HG02852 (cell line): ENCODE data around the gene UMAD1.
"Not testable (repeated sequence)": the region's sequence is repeated elsewhere in the genome, so short reads cannot be mapped to it uniquely, and the experiment has no call there.

ENCODE experiments used
- ATAC-seq: cut with Tn5 transposase; IDR thresholded peaks from one replicate; pipeline ENCODE4 v1.9.1; 2021; ENCODE audit warnings: mild to moderate bottlenecking, moderate library complexity; ENCODE audit not compliant: unreplicated experiment

The UMAD1 gene

GRCh38 chr7:7793921-7794320 lies 153.4 kb downstream of the UMAD1 start:
- no peak for ATAC-seq

GRCh38 chr7:7795203-7795602 lies 154.7 kb downstream of the UMAD1 start:
- no peak for ATAC-seq

- ATAC-seq, result no peak
Observed at GRCh38 chr7:7795630-7796121, 155.1 kb downstream of the UMAD1 start.

GRCh38 chr7:7798510-7798909 lies 158.0 kb downstream of the UMAD1 start:
- ATAC-seq, result no peak

- ATAC-seq, result no peak
Observed at GRCh38 chr7:7799138-7799537, 158.6 kb downstream of the UMAD1 start.

- no peak for ATAC-seq
Observed at GRCh38 chr7:7802531-7802930, 162.0 kb downstream of the UMAD1 start.

- no peak for ATAC-seq
Observed at GRCh38 chr7:7803715-7804178, 163.2 kb downstream of the UMAD1 start.

- not testable (repeated sequence) for ATAC-seq
Observed at GRCh38 chr7:7804822-7805221, 164.3 kb downstream of the UMAD1 start.

GRCh38 chr7:7805511-7806153 lies 165.1 kb downstream of the UMAD1 start:
- ATAC-seq, result no peak

- ATAC-seq, result no peak
Observed at GRCh38 chr7:7808156-7808555, 167.6 kb downstream of the UMAD1 start.

GRCh38 chr7:7808626-7809025 lies 168.1 kb downstream of the UMAD1 start:
- no peak for ATAC-seq

- no peak for ATAC-seq
Observed at GRCh38 chr7:7810380-7810779, 169.8 kb downstream of the UMAD1 start.

GRCh38 chr7:7810826-7811225 lies 170.3 kb downstream of the UMAD1 start:
- no peak for ATAC-seq

GRCh38 chr7:7812112-7812511 lies 171.6 kb downstream of the UMAD1 start:
- ATAC-seq, result no peak

GRCh38 chr7:7815395-7815794 lies 174.8 kb downstream of the UMAD1 start:
- no peak for ATAC-seq

GRCh38 chr7:7816084-7816483 lies 175.5 kb downstream of the UMAD1 start:
- peak; percentile 53 for ATAC-seq

GRCh38 chr7:7816816-7817536 lies 176.4 kb downstream of the UMAD1 start:
- no peak for ATAC-seq

- ATAC-seq, result no peak
Observed at GRCh38 chr7:7817748-7818147, 177.2 kb downstream of the UMAD1 start.

GRCh38 chr7:7818179-7818578 lies 177.6 kb downstream of the UMAD1 start:
- not testable (repeated sequence) for ATAC-seq

- ATAC-seq, result peak; percentile 38
Observed at GRCh38 chr7:7819442-7820247, 179.1 kb downstream of the UMAD1 start.

- ATAC-seq, result no peak
Observed at GRCh38 chr7:7820409-7820808, 179.9 kb downstream of the UMAD1 start.
